Measurements from ENCODE around the gene KLHL28. TPM values are rescaled to one million over a fixed set of nuclear protein-coding genes. Genes with fewer than 3 reads are reported as not detected.

Gene KLHL28
- total RNA-seq, 4 donors from 2014 or later, result 1.00 to 22.1 (median 15.3) TPM

- H3K36me3 ChIP-seq, result peaks cover 0 to 16% (median 9%) of the 10 kb centered on the region in 4 donors
- intact Hi-C loops (cut with DNase I; ENCODE audit: low total_unique reads), result no loop called here
- TF ChIP-seq POLR2A (IDR thresholded peaks at IDR 0.05) (no peak), POLR2AphosphoS5 (IDR thresholded peaks at IDR 0.05) (no peak), CTCF (IDR thresholded peaks at IDR 0.05) (no peak), EP300 (IDR thresholded peaks at IDR 0.05; ENCODE audit: low read depth) (no peak)
Measured at GRCh38 chr14:44942436-44942835, 19.3 kb downstream of the KLHL28 start.

GRCh38 chr14:44941591-44941990 is 20.2 kb downstream of the KLHL28 start:
- no peak for TF ChIP-seq EP300 (IDR thresholded peaks at IDR 0.05; ENCODE audit: low read depth)
- no peak for TF ChIP-seq POLR2AphosphoS5 (IDR thresholded peaks at IDR 0.05)
- TF ChIP-seq CTCF (IDR thresholded peaks at IDR 0.05), result no peak
- TF ChIP-seq POLR2A (IDR thresholded peaks at IDR 0.05), result no peak
- Histone ChIP-seq H3K4me3 (no peak overlapping the region), H3K9me3 (no peaks in the 10 kb centered on the region), H3K27me3 (no peaks in the 10 kb centered on the region), H3K27ac (no peak overlapping the region), H3K36me3 (peaks cover 0 to 16% (median 9%) of the 10 kb centered on the region in 4 donors), H3K4me1 (no peaks in the 10 kb centered on the region)
- in situ Hi-C loops (cut with MboI; ENCODE audit: low pct_ligation_motif_present in 1 of 4, low pct_unique_long_range_greater_than_20kb in 1 of 4, low sequenced_read_pairs in 3 of 4) (no loop called here), intact Hi-C loops (cut with DNase I; ENCODE audit: low total_unique reads) (no loop called here)
- no peak for DNase-seq
- 92 to 100% methylated on average over 2 of the region's 2 CpGs for WGBS, 2 donors (ENCODE audit: low coverage in 1 of 2)

More at GRCh38 chr14:44942436-44942835, 19.3 kb downstream of the KLHL28 start:
- H3K27ac ChIP-seq, result no peak overlapping the region
- in situ Hi-C loops (cut with MboI; ENCODE audit: low pct_ligation_motif_present in 1 of 4, low pct_unique_long_range_greater_than_20kb in 1 of 4, low sequenced_read_pairs in 3 of 4), result no loop called here
- H3K27me3 ChIP-seq, result no peaks in the 10 kb centered on the region
- 88 to 94% methylated on average over 1 of the region's 1 CpG for WGBS, 2 donors (ENCODE audit: low coverage in 1 of 2)
- no peak for DNase-seq
- no peaks in the 10 kb centered on the region for H3K9me3 ChIP-seq
- H3K4me1 ChIP-seq, result no peaks in the 10 kb centered on the region
- H3K4me3 ChIP-seq, result no peak overlapping the region

- H3K9me3 ChIP-seq, result no peaks in the 10 kb centered on the region
- intact Hi-C loops (cut with DNase I; ENCODE audit: low total_unique reads) (no loop called here), in situ Hi-C loops (cut with MboI; ENCODE audit: low pct_ligation_motif_present in 1 of 4, low pct_unique_long_range_greater_than_20kb in 1 of 4, low sequenced_read_pairs in 3 of 4) (no loop called here)
- TF ChIP-seq EP300 (IDR thresholded peaks at IDR 0.05; ENCODE audit: low read depth) (no peak), POLR2AphosphoS5 (IDR thresholded peaks at IDR 0.05) (no peak), CTCF (IDR thresholded peaks at IDR 0.05) (no peak), POLR2A (IDR thresholded peaks at IDR 0.05) (no peak)
- no peak for DNase-seq
- H3K27ac ChIP-seq, result no peak overlapping the region
- H3K27me3 ChIP-seq, result no peaks in the 10 kb centered on the region
- no peaks in the 10 kb centered on the region for H3K4me1 ChIP-seq
- peaks cover 0 to 16% (median 9%) of the 10 kb centered on the region in 4 donors for H3K36me3 ChIP-seq
- H3K4me3 ChIP-seq, result no peak overlapping the region
- 95 to 97% methylated on average over 3 to 6 of the region's 6 CpGs for WGBS, 2 donors (ENCODE audit: low coverage in 1 of 2)
Measured at GRCh38 chr14:44940944-44941343, 20.8 kb downstream of the KLHL28 start.

GRCh38 chr14:44940211-44940610 is 21.5 kb downstream of the KLHL28 start:
- in situ Hi-C loops (cut with MboI; ENCODE audit: low pct_ligation_motif_present in 1 of 4, low pct_unique_long_range_greater_than_20kb in 1 of 4, low sequenced_read_pairs in 3 of 4) (no loop called here), intact Hi-C loops (cut with DNase I; ENCODE audit: low total_unique reads) (no loop called here)
- no peak for DNase-seq
- no peaks in the 10 kb centered on the region for H3K9me3 ChIP-seq
- H3K4me3 ChIP-seq, result no peak overlapping the region
- no peak overlapping the region for H3K27ac ChIP-seq
- no peaks in the 10 kb centered on the region for H3K27me3 ChIP-seq
- H3K36me3 ChIP-seq, result peaks cover 0 to 12% (median 7%) of the 10 kb centered on the region in 4 donors
- H3K4me1 ChIP-seq, result no peaks in the 10 kb centered on the region
- TF ChIP-seq POLR2A (IDR thresholded peaks at IDR 0.05), result no peak
- TF ChIP-seq EP300 (IDR thresholded peaks at IDR 0.05; ENCODE audit: low read depth), result no peak
- no peak for TF ChIP-seq POLR2AphosphoS5 (IDR thresholded peaks at IDR 0.05)
- no peak for TF ChIP-seq CTCF (IDR thresholded peaks at IDR 0.05)
